Bone marrow (tissue), 2 donors: ENCODE measurements around the gene NHERF1.
A peak's percentile ranks its signal among the peaks of the same experiment; 100 is the strongest.

Experiments
- DNase-seq, 2 donors: peaks; one replicate each; lab custom pipeline; 2025; lab: John Stamatoyannopoulos, UW

The NHERF1 gene

GRCh38 chr17:74749279-74750038 is 1.0 kb downstream of the NHERF1 start:
- DNase-seq: no peak

- DNase-seq: no peak
Observed at GRCh38 chr17:74750039-74750326, 1.6 kb downstream of the NHERF1 start.

- no peak for DNase-seq
Observed at GRCh38 chr17:74750327-74751069, 2.1 kb downstream of the NHERF1 start.

GRCh38 chr17:74752415-74752814 is 4.0 kb downstream of the NHERF1 start:
- no peak for DNase-seq

GRCh38 chr17:74752822-74753401 is 4.5 kb downstream of the NHERF1 start:
- DNase-seq: no peak

GRCh38 chr17:74754832-74755231 is 6.4 kb downstream of the NHERF1 start:
- no peak for DNase-seq

- DNase-seq: no peak
Observed at GRCh38 chr17:74755533-74755932, 7.1 kb downstream of the NHERF1 start.

- DNase-seq: no peak
Observed at GRCh38 chr17:74756891-74757290, 8.5 kb downstream of the NHERF1 start.

GRCh38 chr17:74757502-74757901 is 9.1 kb downstream of the NHERF1 start:
- no peak for DNase-seq

- no peak for DNase-seq
Observed at GRCh38 chr17:74757931-74758847, 9.8 kb downstream of the NHERF1 start.

- peak in 1 of 2 donors; percentile 42 for DNase-seq
Observed at GRCh38 chr17:74758848-74759168, 10.4 kb downstream of the NHERF1 start.

GRCh38 chr17:74759243-74759801 is 10.9 kb downstream of the NHERF1 start:
- peak in 1 of 2 donors; percentile 83 for DNase-seq

GRCh38 chr17:74759941-74760340 is 11.5 kb downstream of the NHERF1 start:
- DNase-seq: no peak

GRCh38 chr17:74760404-74761105 is 12.1 kb downstream of the NHERF1 start:
- no peak for DNase-seq

- no peak for DNase-seq
Observed at GRCh38 chr17:74761419-74761818, 13.0 kb downstream of the NHERF1 start.

GRCh38 chr17:74761931-74762330 is 13.5 kb downstream of the NHERF1 start:
- no peak for DNase-seq

- no peak for DNase-seq
Observed at GRCh38 chr17:74763565-74764387, 15.3 kb downstream of the NHERF1 start.

- DNase-seq: no peak
Observed at GRCh38 chr17:74764751-74765286, 16.4 kb downstream of the NHERF1 start.

- DNase-seq: no peak
Observed at GRCh38 chr17:74766413-74766812, 18.0 kb downstream of the NHERF1 start.

GRCh38 chr17:74767111-74767516 is 18.7 kb downstream of the NHERF1 start:
- no peak for DNase-seq
